VCaP (cell line): ENCODE measurements around the gene USP46.

ENCODE experiments used
- H3K27ac ChIP-seq: fragments of 450-650 bp; 2 replicates; pipeline ENCODE4 v1.5.1; 2017
- CTCF ChIP-seq: fragments of 450-650 bp; conservative IDR thresholded peaks from 2 replicates; pipeline ENCODE4 v1.5.1; 2017; ENCODE audit warnings: mild to moderate bottlenecking, moderate library complexity

Gene USP46

GRCh38 chr4:52659001-52659721 is at the start of gene USP46:
TSS of gene USP46 (minus strand) at chr4:52659301. CDS start at chr4:52659150, 151 bp downstream.
- peak; percentile 16; the same call in 1 of the 2 replicates for TF ChIP-seq CTCF
- peak within 1 kb of the TSS; percentile 93 for H3K27ac ChIP-seq

- H3K27ac ChIP-seq = no peak overlapping the region
- TF ChIP-seq CTCF = no peak
Measured at GRCh38 chr4:52704661-52705060, 45.6 kb upstream of the USP46 start.

- H3K27ac ChIP-seq = no peak overlapping the region
- no peak for TF ChIP-seq CTCF
Measured at GRCh38 chr4:52704133-52704532, 45.0 kb upstream of the USP46 start.

GRCh38 chr4:52701207-52701606 is 42.1 kb upstream of the USP46 start:
- TF ChIP-seq CTCF = no peak
- no peak overlapping the region for H3K27ac ChIP-seq

GRCh38 chr4:52694936-52695335 is 35.8 kb upstream of the USP46 start:
- no peak for TF ChIP-seq CTCF
- no peak overlapping the region for H3K27ac ChIP-seq

- H3K27ac ChIP-seq = no peak overlapping the region
- no peak for TF ChIP-seq CTCF
Measured at GRCh38 chr4:52693492-52693891, 34.4 kb upstream of the USP46 start.

GRCh38 chr4:52689096-52689495 is 30.0 kb upstream of the USP46 start:
- TF ChIP-seq CTCF = no peak
- no peak overlapping the region for H3K27ac ChIP-seq
